Psoas muscle (tissue), 8 donors: ENCODE measurements around the gene COMP. TPM values are rescaled to one million over a fixed set of nuclear protein-coding genes. Genes with fewer than 3 reads are reported as not detected.

Source experiments
- ATAC-seq, 4 donors: fragments of 200-7000 bp; cut with Tn5 transposase; one replicate each; pipeline ENCODE4 v1.9.1; 2020; ENCODE audit warnings: moderate library complexity in 3 of 4, mild to moderate bottlenecking in 2 of 4
- DNase-seq, 2 donors: peaks; one replicate each; pipeline ENCODE4 v3.0.0-alpha.2; 2020
- H3K27ac ChIP-seq: fragments of 200-600 bp; one replicate; pipeline ENCODE4 v1.8.0; 2022
- H3K27me3 ChIP-seq, 3 donors: fragments of 200-600 bp in 1 of 3; one replicate each; pipeline versions ENCODE4 v1.6.1 to v1.8.0; 2013 to 2022; ENCODE audit warnings: low read length in 2 of 3, mild to moderate bottlenecking in 2 of 3, moderate library complexity in 1 of 3; ENCODE audit not compliant: insufficient read depth in 3 of 3
- H3K36me3 ChIP-seq, 2 donors: fragments of 200-600 bp in 1 of 2; one replicate each; pipeline versions ENCODE4 v1.6.1 to v1.8.0; 2013 to 2022; ENCODE audit warnings: low read depth in 1 of 2, mild to moderate bottlenecking in 1 of 2, moderate library complexity in 1 of 2; ENCODE audit not compliant: insufficient read depth in 1 of 2
- H3K4me1 ChIP-seq: fragments of 200-600 bp; one replicate; pipeline ENCODE4 v1.8.0; 2022
- H3K4me3 ChIP-seq: fragments of 200-600 bp; one replicate; pipeline ENCODE4 v1.8.0; 2022; ENCODE audit warnings: mild to moderate bottlenecking
- H3K9me3 ChIP-seq: fragments of 200-600 bp; one replicate; pipeline ENCODE4 v1.8.0; 2022
- CTCF ChIP-seq: fragments of 200-600 bp; IDR thresholded peaks from one replicate; pipeline ENCODE4 v1.8.0; 2022; ENCODE audit warnings: antibody characterized with exemption
- WGBS, 3 donors: extraction: QIAGEN DNeasy Blood & Tissue Kit; methylation state at CpG; one replicate each; pipeline versions ENCODE4 v1.1.6 to v1.1.7; 2013; 5-methylcytosine and 5-hydroxymethylcytosine counted together
- intact Hi-C, 2 donors: fragments of 100-400 bp; cut with DNase I; formaldehyde crosslinking; loops; one replicate each; pipeline versions ENCODE4 v1.11.0 to v1.14.2; 2022
- polyA plus RNA-seq, 3 donors: library from polyadenylated mRNA; stranded (reverse); fragments of 200-250 nt; gene quantifications; one replicate each; pipeline ENCODE4 v1.2.3, GENCODE V29; 2013
- total RNA-seq, 4 donors: library from RNA; stranded (reverse); fragmentation: NEBNext Ultra II Directional in 2 of 4; extraction: Animal tissue kit (Norgen Biotek cat#: 25700) in 2 of 4; gene quantifications; one replicate each; pipeline versions ENCODE4 v1.2.1 to v1.2.4, GENCODE V29; 2021 to 2023
- donor health status: healthy with polysubstance abuse.
- donor health status: DM: no; HTN: no; CAD: no; lungs with moderate emphysema.
- donor health status: Bipolar disorder and iron deficiency.
- donor health status: healthy.
- donor health status: DM: yes; HTN: yes; CAD: no.
- donor health status: DM: no; HTN: no; CAD: no.
- donor health status: DM: no; HTN: no; CAD: no.
- donor health status: DM: yes; HTN: yes; CAD: no.

COMP gene
- total and polyA plus RNA-seq, 7 donors: 0.10 to 1.8 (median 0.84) TPM; not detected in 1

- H3K27me3 ChIP-seq: peaks cover 0 to 91% (median 50%) of the 10 kb centered on the region in 3 donors
- WGBS, 3 donors: 1% methylated on average over 45 to 65 of the region's 65 CpGs
- intact Hi-C loops: no loop called here
Measured at GRCh38 chr19:18789883-18790565, 1.1 kb downstream of the COMP start.

DNA sequence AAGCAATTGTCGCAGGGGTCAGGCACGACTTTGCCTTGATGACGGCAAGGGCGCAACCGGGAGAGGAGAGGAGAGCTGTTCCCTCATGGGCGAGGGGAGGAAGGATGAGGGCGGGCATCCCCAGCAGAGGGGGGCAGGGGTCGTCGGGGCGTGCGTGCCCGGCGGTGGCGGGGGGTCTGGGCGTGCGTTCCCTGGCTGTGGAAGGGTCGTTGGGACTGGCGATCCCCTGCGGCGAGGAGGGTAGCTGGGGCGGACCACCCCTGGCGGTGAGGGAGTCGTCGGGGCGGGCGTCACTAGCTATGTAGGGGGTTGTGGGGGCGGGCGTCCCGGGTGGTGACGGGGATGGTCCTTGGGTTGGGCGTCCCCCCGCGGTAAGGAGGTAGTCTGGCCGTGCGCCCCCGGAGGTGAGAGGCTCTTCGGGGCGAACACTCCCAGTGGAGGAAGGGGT, 1.7 kb downstream of the COMP start:
- WGBS, 3 donors: 2 to 3% (median 3%) methylated on average over 28 to 38 of the region's 38 CpGs
- DNase-seq: no peak
- no peak overlapping the region for H3K27ac ChIP-seq
- H3K4me3 ChIP-seq: peak overlapping the region; percentile 49
- peaks cover 0 to 86% (median 50%) of the 10 kb centered on the region in 3 donors for H3K27me3 ChIP-seq
- H3K36me3 ChIP-seq: no peaks in the 10 kb centered on the region
- no peaks in the 10 kb centered on the region for H3K9me3 ChIP-seq
- TF ChIP-seq CTCF: no peak
- peaks cover 10% of the 10 kb centered on the region for H3K4me1 ChIP-seq
- intact Hi-C loops: no loop called here
- no peak for ATAC-seq

More at GRCh38 chr19:18789883-18790565, 1.1 kb downstream of the COMP start:
- H3K4me1 ChIP-seq: peaks cover 10% of the 10 kb centered on the region
- DNase-seq (peak in 1 of 2 donors; percentile 64), ATAC-seq (peak in 1 of 4 donors; percentile 16)
- peak overlapping the region; percentile 49 for H3K4me3 ChIP-seq
- no peaks in the 10 kb centered on the region for H3K36me3 ChIP-seq
- no peak overlapping the region for H3K27ac ChIP-seq
- no peaks in the 10 kb centered on the region for H3K9me3 ChIP-seq
- no peak for TF ChIP-seq CTCF

DNA sequence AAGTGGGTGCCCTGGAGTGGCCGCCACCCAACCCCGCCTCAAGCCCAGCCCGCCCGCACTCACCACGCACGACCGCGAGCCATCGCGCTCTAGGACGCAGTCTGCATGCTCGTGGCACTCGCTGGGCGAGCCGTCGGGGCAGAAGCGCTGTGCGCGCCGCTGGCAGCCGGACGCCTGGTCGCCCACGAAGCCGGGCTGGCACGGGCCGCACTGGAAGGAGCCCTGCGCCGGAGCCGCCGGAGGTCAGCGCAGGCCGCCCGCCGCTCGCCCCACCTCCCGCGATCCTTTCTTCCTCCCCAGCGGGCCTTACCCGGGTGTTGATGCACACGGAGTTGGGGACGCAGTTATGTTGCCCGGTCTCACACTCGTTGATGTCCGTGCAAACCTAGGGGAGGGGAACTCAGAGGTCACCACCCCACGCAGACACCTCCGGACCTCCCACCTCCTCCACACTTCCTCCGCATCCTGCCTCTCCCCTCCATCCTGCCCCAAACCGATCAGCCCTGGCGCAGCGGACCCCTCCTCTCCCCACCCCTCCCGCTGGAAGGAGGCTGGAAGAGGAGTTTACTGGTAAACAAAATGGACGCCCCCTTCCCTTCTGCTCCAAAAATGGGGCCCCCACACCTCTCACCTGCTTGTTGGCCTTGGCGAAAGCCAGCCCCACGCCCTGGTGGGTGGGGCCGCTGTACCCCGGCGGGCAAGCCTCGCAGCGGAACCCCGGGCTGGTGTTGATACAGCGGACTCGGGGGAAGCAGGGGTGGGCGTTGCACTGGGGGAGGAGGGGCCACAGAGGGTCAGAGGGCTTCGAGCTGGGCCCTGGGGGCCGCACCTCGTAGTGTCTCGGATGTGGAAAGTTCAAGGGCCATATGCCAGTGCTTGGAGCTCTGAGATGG, 2.3 kb downstream of the COMP start:
- no peak for ATAC-seq
- Histone ChIP-seq H3K27me3 (peaks cover 0 to 82% (median 48%) of the 10 kb centered on the region in 3 donors), H3K36me3 (no peaks in the 10 kb centered on the region), H3K27ac (no peak overlapping the region), H3K4me1 (peaks cover 10% of the 10 kb centered on the region), H3K9me3 (no peaks in the 10 kb centered on the region), H3K4me3 (no peak overlapping the region)
- DNase-seq: no peak
- intact Hi-C loops: no loop called here
- 2 to 3% (median 2%) methylated on average over 60 to 68 of the region's 68 CpGs for WGBS, 3 donors
- TF ChIP-seq CTCF: no peak

DNA sequence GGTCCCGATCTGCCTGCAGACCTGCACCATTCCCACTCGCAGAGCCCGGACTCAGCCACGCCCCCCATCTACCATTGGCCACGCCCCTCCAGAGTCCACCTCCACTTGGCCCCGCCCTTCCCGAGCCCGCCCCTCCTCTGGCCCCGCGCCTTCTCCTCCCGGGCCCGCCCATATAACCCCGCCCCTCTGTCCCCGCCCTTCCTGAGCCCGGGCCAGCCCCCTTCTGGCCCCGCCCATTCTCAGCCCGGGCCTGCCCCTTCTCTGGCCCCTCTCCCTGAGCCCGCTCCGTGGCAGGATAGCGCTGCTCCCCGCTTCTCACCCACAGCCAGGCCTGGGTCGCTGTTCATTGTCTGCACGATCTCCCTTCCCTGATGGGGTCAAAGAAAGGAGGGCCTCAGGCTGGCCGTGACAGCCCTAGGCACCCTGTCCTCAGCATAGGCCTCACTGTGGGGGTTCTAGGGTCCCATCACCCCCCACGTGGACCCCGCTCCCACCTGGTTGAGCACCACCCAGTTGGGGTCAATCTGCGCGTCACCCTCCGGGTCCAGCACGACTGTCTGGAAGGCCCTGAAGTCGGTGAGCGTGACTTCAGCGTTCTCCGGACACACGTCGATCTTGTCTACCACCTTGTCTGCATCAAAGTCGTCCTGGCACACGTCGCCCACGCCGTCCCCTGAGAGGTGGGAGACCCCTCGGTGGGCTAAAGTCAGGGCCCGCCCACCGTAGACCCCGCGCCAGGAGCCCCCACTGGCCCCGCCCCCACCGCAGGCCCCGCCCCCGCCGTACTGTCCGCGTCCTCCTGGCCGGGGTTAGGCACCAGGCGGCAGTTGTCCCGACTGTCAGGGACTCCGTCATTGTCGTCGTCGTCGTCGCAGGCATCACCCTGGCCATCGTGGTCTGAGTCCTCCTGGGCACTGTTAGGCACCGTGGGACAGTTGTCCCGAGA, 5.7 kb downstream of the COMP start:
- intact Hi-C loops: no loop called here
- ATAC-seq: peak; percentile 84 to 91 (median 87)
- Histone ChIP-seq H3K9me3 (no peaks in the 10 kb centered on the region), H3K4me3 (peak overlapping the region; percentile 43), H3K27ac (no peak overlapping the region), H3K27me3 (peaks cover 0 to 51% (median 33%) of the 10 kb centered on the region in 3 donors), H3K36me3 (no peaks in the 10 kb centered on the region), H3K4me1 (peaks cover 6% of the 10 kb centered on the region)
- WGBS, 3 donors: 5 to 9% (median 8%) methylated on average over 54 to 65 of the region's 65 CpGs
- DNase-seq: peak; percentile 87 to 91
- no peak for TF ChIP-seq CTCF
